ENCODE measurements around the gene OR14J1.
"Not testable (repeated sequence)": the region's sequence is repeated elsewhere in the genome, so short reads cannot be mapped to it uniquely, and the experiment has no call there.

Gene OR14J1, protein sequence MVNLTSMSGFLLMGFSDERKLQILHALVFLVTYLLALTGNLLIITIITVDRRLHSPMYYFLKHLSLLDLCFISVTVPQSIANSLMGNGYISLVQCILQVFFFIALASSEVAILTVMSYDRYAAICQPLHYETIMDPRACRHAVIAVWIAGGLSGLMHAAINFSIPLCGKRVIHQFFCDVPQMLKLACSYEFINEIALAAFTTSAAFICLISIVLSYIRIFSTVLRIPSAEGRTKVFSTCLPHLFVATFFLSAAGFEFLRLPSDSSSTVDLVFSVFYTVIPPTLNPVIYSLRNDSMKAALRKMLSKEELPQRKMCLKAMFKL

DNA sequence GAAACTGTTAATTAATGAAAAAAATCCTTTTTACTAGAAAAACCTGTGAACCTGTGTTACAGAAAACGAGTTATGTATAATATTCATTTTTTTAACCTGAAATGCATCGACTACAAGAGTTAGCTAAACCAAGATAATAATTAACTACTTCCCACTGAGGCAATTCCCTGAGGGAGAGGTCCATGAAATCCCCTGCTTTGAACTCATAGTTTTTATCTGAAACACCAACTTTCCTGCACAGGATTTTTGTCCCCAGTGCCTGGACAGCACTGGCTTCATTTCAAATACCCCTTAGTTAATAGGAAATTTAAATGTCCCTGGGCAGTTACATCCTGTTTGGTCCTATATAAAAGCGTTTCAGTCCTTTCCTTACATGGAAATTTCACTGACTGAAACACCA is at the start of gene OR14J1:
Gene OR14J1 (plus strand): TSS at position 386 of the 400 bp plus-strand sequence. CDS start 4,989 bp downstream, outside the sequence.
- no peak for DNase-seq (ENCODE audit: low read depth)

DNA sequence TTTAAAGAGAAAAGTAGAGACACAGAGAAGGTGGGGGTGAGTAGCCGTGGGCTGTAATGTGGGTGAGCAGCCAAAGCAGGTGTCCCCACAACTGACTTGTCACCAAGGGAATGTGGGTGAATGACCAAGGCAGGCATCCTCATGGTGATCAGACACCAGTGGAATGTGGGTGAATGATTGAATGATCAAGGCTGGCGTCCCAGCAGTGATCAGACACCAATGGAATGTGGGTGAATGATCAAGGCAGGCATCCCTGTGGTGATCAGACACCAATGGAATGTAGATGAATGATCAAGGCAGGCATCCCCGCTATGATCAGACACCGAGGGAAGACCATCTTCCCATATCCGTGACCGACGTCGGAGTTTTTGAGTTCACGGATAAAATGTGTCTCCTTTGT is 49.8 kb upstream of the OR14J1 start:
- no peak for DNase-seq (ENCODE audit: low read depth)

- no peak for DNase-seq (ENCODE audit: low read depth)
These were observed 46.0 kb upstream of the OR14J1 start for GRCh38 chr6:29255530-29255929.

GRCh38 chr6:29259721-29260120 is 41.8 kb upstream of the OR14J1 start:
- no peak for DNase-seq (ENCODE audit: low read depth)

GRCh38 chr6:29263001-29263400 is 38.5 kb upstream of the OR14J1 start:
- no peak for DNase-seq (ENCODE audit: low read depth)

DNA sequence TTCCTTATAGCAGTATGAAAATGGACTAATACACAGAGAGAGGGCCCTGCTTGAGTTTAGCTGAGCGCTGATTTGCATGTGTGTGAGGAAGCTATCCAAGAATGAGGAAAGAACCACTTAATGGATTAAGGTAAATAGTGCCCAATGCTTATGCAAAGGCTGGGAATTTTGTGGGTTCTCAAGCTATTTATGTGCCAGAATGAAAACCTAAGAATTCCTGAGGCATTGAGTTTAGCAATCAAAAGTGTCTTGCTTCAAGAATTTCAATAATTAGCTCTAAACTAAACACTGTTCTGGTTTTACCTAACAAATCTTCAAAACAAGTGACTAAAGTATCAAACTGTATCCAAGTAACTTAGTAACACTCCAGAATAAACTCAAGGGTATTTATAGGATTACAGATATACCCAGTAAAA is 7.0 kb upstream of the OR14J1 start:
- no peak for DNase-seq (ENCODE audit: low read depth)

DNA sequence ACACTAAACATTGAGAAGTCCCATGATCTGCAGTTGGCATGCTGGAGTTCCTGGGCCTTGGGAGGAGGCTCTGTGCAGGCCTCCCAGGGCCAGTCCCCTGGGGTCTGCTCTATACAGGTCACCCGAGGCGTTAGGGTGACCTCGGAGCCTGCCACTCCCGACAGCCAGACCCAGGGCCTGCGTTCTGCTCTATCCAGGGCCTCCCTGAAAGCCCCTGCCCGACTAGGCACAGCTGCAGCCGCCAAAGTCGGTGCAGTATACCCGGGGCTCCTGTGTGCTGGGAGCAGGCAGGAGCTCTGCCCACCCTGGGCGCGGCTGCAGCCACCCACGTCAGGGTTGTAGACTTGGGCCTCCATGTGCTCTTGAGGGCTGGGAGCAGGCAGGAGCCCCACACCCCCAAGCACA is 6.3 kb upstream of the OR14J1 start:
- no peak for DNase-seq (ENCODE audit: low read depth)

GRCh38 chr6:29295623-29296022 is 5.9 kb upstream of the OR14J1 start:
- no peak for DNase-seq (ENCODE audit: low read depth)

DNA sequence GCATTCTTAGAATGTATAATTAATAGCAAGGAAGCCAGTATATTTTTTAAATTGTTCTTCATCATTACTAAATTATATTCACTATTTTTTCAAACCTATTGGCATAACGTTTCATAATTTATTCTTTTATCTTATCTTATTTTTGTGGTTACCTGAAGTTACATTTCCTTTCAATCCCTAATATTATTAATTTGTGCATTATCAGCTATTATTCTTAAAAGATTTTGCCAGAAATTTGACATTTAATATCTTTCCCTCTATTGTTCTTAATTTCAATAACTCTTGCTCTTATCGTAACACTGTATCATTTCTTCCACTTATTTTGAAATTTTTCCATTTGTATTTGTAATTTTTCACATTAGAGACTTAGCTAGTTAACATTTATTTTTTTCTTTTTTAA is 18.4 kb downstream of the OR14J1 start:
- no peak for DNase-seq (ENCODE audit: low read depth)

DNA sequence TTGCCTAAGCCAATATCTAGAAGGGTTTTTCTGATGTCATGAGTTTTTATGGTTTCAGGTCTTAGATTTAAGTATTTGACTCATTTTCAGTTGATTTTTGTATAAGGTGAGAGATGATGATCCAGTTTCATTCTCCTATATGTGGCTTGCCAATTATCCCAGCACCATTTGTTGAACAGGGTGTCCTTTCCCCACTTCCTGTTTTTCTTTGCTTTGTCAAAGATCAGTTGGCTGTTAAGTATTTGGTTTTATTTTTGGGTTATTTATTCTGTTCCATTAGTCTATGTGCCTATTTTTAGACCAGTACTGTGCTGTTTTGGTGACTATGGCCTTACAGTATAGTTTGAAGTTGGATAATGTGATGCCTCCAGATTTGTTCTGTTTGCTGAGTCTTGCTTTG is 21.8 kb downstream of the OR14J1 start:
- DNase-seq (ENCODE audit: low read depth), result not testable (repeated sequence)

GRCh38 chr6:29325777-29326176 is 24.3 kb downstream of the OR14J1 start:
- DNase-seq (ENCODE audit: low read depth), result no peak

DNA sequence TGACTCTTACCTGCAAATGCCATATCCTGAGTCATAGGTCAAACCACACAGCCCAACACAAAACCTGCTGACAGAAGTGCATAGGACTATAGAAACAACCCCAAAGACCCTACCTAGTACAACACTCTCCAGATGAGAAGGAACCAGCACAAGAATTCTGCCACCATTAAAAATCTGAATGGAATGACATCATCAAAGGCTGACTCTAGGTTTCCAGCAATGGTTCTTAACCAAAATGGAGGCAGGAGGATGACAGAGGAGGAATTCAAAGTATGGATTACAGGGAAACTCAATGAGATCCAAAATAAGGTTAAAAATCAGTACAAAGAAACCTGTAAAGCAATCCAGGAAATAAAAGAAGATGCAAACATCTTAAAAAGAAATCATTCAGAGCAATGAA is 31.2 kb downstream of the OR14J1 start:
- DNase-seq (ENCODE audit: low read depth), result no peak

GRCh38 chr6:29336269-29336668 is 34.8 kb downstream of the OR14J1 start:
- no peak for DNase-seq (ENCODE audit: low read depth)

DNA sequence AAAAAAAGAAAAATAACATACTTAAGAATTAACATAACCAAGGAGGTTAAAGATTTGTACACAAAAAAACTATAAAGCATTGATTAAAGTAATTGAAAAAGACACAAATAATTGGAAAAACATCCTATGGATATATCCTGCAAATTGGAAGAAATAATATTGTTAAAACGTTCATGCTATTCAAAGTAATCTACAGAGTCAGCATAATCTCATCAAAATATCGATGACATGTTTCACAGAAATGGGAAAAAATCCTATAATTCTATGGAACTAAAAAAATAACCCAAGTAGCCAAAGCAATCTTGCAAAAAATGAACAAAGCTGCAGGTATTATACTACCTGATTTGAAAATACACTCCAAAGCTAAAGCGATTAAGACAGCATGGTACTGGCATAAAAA is 43.9 kb downstream of the OR14J1 start:
- DNase-seq (ENCODE audit: low read depth), result no peak

- not testable (repeated sequence) for DNase-seq (ENCODE audit: low read depth)
These were observed 47.8 kb downstream of the OR14J1 start for GRCh38 chr6:29349348-29349747.

DNA sequence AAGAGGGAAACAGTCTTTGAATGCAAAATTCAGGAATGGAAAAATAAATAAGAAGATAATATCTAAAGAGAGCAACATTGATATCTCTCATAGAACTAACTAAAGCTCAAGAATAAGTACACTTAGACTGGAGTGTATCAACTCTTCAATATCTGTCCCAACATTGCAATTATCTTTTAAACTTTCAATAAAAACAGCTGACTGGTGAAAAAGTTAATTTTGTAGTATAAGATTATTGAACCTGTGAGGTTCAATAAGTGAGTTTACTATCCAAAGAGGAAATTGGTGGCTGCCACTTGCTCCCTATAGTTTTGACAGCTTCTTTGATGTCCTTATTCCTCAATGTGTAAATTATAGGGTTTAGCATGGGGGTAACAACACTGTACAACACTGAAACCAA is 53.5 kb downstream of the OR14J1 start:
- no peak for DNase-seq (ENCODE audit: low read depth)

DNA sequence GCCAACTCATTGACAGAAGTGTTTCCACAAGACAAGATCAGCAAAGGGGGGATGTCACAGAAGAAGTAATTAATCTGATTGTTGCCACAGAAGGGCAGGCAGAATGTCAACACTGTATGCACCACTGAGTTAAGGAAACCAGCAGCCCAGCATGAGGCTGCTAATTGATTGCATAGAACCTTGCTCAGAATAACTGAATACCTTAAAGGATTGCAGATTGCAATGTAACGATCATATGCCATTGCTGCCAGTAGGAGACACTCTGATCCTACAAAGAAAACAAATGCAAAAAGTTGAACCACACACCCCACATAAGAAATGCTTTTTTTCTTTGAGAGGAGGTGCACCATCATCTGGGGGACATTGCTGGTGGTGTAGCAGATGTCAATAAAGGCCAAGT is 54.1 kb downstream of the OR14J1 start:
- DNase-seq (ENCODE audit: low read depth), result no peak
